NCI-H524 treated with DMSO at 0.1 percent for 48 hours (cell line): ENCODE data around the gene PTN.

Source experiments
- DNase-seq: peaks from one replicate; lab custom pipeline; 2025; lab: John Stamatoyannopoulos, UW

Gene PTN, protein sequence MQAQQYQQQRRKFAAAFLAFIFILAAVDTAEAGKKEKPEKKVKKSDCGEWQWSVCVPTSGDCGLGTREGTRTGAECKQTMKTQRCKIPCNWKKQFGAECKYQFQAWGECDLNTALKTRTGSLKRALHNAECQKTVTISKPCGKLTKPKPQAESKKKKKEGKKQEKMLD

DNA sequence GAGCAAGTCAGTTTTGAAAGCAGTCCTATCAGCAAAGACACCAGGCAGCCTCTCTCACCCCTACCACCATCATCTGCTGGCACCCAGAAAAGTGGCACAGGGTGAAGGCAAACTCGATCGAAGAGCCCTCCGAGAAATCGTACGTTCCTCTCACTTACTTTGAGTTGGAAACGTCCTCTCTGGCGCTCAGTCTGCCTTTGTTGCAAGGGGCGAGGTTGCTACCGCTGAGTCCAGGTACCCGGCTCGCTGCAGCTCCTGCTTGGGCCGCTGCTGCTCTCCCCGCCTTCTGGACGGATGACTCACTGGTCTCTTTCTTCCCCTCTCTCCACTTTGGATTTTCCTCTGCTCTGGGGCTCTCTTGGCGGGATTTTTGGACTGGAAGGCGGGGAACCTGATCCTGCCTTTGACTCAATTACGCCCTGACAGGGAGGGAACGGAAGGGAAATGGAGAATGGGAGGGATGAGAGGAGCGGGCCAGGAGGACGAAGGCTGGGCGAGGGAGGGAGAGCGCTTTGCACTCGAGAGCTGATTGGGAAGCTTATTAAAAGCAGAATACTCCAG lies at the start of gene PTN:
Gene PTN (minus strand): TSS at position 453 of the 561 bp plus-strand sequence. CDS start 88,760 bp downstream, outside the sequence.
- peak; percentile 47 for DNase-seq

DNA sequence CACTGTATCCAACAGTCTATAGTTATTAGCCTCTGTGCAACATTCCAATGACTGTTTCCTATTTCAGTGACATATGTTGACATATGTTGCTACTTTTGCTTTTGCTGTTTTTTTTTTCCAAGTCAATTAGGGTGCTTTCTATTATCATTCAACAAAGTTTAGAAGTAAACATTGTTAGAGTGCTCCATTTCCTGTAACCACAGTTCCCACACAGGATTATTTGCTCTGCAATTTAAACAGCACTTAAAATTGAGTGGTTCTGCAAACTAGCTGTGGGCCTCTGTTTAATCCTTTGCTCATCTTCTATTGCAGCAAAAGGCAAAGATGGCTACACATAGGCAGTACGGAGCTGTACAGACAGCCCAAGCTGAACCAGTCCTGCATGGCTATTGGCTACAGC lies 46.5 kb upstream of the PTN start:
- DNase-seq: no peak

DNA sequence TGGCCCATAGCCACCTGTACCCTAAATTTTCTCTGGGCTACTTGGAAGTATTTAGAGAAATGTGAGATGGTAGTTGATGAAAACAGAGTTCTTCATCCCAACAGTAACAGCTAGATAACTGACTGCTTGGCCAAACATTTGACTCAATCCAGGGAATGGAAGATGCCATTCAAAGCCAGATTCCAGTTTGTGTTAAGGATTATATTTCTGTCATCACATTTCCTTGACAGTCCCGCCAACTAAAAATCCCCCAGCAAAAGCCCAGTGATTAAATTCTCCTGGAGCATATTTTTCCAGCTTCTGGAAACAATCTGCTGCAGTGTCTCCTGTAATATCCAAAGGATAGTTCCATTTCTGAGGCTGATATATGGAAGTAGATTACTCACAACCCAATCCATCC lies 45.4 kb upstream of the PTN start:
- no peak for DNase-seq

DNA sequence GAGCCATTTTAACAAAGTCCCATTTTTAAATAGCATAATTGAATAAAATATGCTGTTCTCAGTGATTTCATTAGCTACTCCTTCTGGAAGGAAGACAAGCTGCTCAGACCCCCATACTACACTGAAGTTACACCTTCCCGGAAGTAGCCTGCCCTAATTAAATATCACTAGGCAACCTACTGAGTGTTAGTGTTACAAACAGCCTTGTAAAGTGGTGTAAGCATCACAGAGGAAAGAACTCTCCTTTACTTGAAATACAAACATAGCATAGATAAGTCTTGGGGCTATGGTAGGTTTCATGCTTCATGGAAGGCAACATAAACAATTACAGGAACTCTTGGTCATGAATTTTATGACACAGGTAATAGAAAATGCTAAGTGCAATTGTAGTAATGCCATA lies 43.4 kb upstream of the PTN start:
- DNase-seq: no peak

DNA sequence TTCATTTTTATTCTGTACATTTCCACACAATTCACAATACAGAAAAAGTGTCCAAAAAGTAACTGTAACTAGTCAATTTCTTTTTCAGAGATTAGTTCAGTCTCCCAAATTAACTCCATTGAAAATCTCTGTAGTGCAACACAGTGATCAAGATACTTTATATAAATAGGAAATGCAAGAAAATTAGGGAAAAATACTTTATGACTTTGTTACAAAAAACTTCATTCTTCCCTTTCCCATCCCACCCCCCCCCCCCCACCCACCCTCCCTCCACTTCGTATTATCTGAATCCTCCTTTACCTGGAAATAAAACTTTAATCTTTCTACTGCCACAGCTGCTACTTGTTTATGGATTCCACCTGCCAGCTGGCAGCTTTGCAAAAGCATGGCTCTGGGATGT lies 37.5 kb upstream of the PTN start:
- DNase-seq: peak; percentile 4

DNA sequence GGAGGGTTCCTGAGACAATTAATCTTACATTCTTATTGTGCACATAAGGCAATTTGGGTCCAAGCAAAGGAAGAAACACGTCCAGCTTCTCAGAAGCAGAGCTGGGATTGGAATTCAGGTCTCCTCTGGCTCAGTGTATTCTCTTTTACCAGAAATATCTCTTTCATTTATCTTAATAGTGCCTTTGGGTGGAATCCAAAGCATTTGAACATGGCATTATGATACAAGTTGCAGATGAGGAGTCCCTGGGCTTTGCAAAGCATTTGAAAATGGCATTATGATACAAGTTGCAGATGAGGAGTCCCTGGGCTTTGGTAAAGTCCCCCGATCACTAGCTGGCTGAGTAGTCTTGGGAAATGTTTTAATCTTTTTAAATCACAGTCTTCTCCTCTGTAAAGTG lies 30.0 kb upstream of the PTN start:
- no peak for DNase-seq

DNA sequence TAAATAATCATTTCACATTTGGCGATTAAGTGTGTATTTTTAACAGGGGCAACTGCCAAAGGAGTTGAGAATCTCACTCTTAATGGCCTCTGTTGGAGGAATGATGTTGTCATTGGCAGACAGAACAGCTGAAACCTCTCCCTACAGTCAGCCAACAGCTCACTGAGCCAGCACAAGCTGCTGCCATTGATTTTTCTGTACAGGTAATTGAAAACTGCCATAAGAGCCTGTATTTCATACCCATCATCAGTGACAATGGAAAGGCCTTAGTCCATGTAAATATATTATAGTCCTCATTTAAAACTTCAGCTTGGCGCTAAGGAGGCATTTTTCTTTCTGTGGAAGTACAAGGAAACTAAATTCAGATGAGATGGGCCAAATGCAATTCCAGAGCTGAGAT lies 28.1 kb upstream of the PTN start:
- DNase-seq: no peak

DNA sequence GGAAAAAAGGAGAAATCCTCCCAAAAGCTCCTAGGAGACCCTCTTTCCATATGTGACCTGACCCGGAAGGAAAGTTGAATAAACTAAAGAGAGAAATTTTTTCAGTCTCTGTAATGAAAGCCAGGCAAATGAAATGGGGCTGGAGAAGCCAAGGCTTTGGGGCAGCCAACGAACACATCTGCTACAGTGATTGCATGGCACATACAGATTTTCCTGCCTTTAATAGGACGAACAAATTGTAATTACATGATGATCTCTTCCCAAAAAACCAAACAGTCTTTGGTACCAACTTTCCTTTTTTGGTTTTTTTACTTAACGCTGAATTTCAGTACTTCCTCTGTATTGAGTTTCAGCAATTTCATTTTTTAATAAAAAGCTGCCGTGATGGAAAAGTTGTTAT lies 23.5 kb upstream of the PTN start:
- no peak for DNase-seq

DNA sequence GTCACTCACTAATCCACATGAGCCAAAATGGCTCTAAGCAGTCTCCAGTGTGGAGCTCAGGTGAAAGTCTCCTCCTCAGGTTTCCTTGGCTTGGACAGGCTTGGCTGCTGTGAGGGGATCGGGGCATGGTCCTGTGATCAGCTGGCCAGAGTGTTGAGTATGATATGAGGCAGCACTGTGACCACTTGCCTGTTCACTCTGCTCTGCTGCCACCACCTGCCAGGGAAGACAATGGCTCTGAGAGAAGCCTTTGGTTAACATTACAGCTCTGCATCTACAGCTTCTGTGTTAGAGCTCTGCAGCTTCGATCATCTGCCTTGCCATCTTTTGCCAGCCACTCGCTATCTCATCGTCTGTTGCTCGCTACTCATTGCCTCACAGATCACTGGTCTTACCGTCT lies 20.1 kb upstream of the PTN start:
- no peak for DNase-seq

DNA sequence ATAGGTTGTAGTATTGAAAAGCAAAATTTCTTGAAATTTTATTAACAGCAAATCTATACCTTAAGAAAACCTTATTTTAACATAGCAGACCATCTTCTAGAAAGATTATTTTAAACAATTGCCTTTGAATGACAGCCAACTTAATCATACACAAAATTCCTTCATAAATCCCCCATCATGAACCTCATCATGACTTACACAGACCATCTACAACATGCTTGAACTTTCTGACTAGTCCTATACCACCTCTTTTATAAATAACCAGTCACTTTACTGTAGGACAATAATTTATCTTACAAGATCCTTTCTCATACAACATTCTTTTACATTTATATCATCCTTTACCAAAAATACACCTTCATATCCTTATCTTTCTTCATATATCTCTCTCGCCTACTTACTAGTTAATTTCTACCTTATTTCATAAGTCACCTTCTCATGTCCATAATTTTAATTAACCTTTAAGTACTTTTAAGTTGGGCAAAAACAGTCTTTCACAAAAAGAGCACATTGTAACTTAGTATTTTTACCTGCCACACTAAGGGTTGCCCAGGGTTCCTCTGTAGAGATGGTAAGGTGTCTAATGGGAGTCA lies 16.6 kb upstream of the PTN start:
- DNase-seq: no peak

DNA sequence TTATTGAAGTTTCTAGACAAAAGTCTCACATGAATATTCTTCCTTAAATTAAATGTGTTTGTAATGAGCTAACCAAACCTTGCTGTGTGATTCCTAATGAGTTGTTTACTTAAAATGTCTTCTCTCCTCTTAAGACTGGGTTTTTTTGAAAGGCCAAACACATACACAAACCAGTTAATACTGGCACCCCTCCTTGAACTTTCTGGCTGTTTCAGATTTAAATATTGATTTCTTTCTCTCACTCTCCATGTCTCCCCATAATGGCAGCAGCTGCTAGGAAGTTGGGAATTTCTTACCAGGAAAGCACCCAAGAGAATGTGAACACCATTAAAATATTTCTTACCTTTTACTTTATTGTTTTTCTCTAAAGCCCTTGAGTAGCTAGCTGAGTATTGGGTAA lies 11.4 kb upstream of the PTN start:
- no peak for DNase-seq

DNA sequence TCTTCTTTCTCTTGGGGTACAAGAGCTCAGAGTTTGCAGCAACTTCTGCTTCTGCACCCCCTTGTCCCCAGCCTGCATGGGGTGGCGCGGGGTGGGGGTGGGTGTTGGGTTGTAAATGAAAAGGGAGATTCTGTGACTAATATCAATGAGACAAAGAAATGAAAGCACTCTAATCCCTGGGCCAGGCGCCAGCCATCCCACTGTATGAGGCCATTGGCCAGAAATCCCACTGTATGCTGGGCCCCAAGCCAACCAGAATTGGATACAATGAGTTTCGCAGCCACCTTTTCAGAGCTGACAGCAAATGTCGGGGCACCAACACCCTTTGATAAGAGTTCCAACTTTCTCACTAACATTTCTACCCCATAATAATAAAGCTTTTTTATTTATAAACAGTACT lies 10.9 kb upstream of the PTN start:
- no peak for DNase-seq

DNA sequence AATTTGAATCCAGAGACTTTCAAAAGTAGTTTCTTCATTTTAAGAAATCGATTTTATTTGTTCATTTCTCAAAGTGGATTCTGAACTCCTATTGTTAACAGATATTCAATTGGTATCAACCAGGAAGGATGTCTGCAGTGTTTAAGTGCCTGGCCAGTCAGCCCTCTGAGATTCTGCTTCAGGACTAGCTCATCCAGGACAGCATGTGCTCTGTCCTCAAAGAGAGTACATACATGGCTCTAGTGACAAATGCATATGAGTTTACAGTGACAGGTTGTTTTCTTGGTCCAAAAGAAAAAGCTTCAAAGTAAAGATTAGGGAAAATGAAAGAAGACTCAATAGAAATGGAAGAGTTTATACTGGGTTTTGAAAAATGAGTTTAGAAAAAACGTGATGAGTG lies 8.4 kb upstream of the PTN start:
- no peak for DNase-seq

DNA sequence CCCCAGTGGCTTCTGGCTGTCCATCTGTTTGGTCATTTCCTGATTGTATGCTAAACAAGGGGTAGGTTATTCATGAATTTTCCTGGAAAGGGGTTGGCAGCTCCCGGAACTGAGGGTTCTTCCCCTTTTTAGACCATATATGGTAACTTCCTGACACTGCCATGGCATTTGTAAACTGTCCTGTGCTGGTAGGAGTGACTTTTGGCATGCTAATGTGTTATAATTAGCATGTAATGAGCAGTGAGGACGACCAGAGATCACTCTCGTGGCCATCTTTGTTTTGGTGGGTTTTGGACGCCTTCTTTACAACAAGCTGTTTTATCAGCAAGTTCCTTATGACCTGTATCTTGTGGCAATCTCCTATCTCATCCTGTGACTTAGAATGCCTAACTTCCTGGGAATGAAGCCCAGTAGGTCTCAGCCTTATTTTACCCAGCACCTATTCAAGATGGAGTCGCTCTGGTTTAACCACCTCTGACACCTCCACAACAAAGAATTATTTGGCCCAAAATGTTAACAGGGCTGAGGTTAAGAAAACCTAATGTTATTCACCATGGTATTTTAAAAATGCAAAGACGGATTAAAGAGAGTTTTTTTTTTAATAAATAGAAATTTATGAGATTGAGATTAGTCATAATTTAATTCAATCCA lies 2.4 kb upstream of the PTN start:
- DNase-seq: no peak

DNA sequence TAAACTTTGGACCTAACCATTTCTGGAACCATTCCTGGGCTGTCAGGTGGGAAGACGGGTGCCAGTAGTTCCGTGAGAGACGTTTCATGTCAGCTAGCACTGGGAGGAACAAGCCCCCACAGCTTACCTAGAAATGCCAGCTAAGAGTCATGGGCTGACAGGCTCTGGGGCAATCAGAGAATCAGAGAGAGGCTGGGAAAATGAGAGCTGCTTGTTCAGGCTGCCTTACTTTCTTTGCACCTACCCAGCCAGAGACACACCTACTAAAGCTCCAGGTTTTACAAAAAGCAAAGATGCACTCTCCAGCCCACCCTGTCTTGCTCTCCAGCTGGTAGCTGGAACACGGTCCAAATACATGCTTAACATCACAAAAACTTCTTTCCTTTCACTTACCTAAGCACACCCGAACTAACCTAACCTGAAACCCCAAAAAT lies 688 bp downstream of the PTN start:
- no peak for DNase-seq

DNA sequence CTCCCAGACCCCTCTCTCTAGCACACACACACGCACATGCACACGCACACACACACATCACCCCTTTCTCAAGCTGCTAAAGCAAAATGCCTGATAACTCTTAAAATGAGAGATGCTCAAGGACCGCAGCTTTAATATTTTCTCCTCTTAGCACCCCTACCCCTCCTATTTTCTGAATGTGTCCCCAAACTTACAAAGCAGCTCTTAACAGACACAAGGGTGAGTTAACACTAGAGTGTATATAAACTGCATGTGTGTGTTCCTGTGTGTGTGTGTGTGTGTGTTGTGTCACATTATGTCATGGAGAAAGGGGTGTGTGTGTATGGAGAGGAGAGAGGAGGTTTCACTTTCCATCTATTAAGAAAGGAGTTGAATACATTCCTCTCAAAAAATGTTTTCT lies 1.3 kb downstream of the PTN start:
- no peak for DNase-seq

DNA sequence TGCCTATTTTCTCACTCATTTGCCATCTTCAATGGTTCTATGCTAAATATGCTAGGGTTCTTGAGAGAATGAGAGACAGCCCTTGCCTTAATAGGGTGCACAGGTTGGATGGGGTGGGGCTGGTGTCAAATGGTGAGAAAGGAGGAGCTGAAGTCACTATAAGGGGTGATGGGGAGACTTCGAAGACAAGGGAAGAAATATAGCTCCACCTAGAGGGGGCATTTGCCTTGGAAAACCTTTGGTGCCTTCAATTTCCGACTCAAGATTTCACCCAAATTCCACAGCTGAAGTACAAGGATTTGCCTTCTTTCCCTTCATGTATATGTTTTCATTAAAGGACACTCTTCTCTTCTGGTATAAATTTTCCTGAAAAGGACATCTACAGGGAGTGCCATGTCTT lies 5.6 kb downstream of the PTN start:
- DNase-seq: no peak

DNA sequence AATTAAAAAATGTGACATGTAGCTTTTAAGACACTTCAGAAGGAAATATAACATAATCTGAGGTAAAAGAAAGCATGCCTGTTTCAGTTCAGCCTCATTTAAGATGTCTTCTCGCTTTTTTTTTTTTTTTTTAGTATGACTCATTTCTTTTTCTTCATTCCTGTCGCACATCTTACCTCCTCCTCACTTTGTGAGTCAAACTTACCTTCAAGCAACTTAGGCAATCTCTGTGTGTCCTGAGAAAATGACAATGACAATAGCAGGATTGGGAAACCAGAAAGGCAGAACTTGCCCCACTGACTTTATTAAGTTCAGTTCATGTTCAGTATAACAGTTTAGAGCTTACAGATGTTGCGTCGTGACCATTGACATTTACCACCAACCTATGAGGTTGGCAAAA lies 7.7 kb downstream of the PTN start:
- DNase-seq: no peak

DNA sequence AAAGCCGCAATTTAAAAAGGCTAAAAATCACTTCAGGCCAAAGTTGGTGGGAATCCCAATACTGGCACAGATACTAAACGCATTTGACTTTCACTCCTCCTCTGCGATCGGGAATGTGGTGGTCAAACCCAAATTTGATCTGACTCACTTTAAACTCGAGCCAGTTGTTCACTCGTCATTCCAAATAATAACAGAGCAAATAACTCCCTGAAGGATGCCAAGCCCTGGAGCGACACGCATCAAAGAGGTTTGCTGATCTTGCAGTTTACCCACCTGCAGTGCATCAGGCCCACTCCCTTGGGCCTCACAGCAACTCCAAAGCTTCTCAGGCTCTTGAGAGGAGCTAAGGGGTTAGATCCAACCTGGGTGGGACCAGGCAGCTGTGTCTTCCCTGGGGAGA lies 12.2 kb downstream of the PTN start:
- DNase-seq: no peak

DNA sequence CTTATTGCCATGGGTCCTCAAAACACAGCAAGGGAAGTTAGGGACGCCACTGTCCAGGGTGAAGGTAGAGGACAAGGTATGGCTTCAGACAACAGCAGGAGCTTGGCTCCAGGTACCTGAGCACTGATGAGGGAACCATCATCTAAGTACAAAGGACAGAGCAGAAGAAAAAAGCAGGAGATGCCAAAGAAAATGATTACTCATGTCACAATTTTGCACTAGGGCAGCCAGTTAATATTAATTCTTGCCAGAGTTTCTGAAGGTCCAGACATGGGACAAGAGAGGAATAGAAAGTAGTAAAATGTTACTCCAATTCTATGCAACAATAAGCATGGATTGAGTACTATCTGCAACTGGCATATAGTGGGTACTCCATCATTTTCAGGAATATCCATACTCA lies 14.1 kb downstream of the PTN start:
- DNase-seq: no peak

DNA sequence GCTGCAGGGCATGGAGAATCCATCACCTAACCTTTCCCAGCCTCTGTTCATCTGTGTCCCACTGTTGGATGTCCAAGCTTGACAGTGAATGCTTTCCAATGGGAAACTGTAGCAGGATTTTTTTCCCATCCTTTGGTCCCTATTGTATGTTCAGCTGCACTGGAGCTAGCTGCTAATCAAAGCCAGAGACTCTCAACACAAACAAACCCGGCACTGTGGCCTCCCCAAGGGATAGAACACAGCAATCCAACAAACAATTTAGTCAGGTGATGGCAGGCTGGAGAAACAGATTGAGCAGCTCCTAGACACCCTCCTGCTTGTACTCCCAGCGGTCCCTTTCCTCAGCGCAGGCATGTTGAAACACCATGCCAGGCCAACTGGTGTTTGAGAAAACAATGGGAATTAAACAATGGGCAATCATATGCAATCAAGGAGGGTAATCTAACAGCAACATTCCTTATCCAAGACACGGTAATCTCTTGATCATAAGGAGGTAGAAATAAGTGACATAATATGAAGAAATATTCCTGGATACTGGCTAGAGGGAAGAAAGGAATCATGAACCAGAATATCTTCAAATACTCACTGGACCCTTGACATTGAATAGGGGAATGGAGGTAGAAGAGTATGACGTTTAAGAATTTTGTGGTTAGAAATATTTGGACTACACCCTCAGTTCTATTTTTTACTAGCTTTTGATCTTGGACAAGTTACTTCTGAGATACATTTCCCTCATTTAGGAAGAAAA lies 15.0 kb downstream of the PTN start:
- no peak for DNase-seq

DNA sequence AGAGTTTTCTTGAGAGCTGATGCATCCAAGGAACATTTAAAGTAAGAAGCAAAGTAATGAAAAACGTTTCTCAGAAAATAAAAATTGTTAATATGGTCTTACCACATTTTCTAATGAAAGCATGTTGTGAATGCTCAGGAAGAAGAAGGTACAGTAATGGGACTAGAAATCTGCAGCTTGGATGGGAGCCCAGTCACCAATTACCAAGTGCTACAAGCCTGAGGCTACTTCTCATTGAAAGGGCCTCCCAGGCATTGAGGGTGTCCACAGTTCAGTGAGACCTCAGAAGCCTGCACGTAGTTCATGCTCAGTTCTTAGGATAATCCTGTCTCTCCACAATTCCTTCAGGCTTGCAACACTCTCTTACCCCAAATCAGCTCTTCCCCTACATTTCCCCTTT lies 17.6 kb downstream of the PTN start:
- no peak for DNase-seq
